Rectal smooth muscle tissue (tissue), 1 donor: Measurements from ENCODE around the gene MUS81.

Source experiments
- H3K27ac ChIP-seq: one replicate; pipeline ENCODE4 v1.7.0; 2013; ENCODE audit warnings: low read depth, low read length, inconsistent platforms
- H3K27me3 ChIP-seq: one replicate; pipeline ENCODE4 v1.7.0; 2013; ENCODE audit warnings: low read length; ENCODE audit not compliant: control insufficient read depth, insufficient read depth
- H3K36me3 ChIP-seq: one replicate; pipeline ENCODE4 v1.7.0; 2013; ENCODE audit warnings: low read length; ENCODE audit not compliant: control insufficient read depth, insufficient read depth
- H3K4me1 ChIP-seq: one replicate; pipeline ENCODE4 v1.7.0; 2013; ENCODE audit warnings: low read length; ENCODE audit not compliant: control insufficient read depth, insufficient read depth
- H3K4me3 ChIP-seq: one replicate; pipeline ENCODE4 v1.7.0; 2013; ENCODE audit warnings: low read length
- H3K9ac ChIP-seq: one replicate; pipeline ENCODE4 v1.7.0; 2013; ENCODE audit warnings: low read length

Gene MUS81

DNA sequence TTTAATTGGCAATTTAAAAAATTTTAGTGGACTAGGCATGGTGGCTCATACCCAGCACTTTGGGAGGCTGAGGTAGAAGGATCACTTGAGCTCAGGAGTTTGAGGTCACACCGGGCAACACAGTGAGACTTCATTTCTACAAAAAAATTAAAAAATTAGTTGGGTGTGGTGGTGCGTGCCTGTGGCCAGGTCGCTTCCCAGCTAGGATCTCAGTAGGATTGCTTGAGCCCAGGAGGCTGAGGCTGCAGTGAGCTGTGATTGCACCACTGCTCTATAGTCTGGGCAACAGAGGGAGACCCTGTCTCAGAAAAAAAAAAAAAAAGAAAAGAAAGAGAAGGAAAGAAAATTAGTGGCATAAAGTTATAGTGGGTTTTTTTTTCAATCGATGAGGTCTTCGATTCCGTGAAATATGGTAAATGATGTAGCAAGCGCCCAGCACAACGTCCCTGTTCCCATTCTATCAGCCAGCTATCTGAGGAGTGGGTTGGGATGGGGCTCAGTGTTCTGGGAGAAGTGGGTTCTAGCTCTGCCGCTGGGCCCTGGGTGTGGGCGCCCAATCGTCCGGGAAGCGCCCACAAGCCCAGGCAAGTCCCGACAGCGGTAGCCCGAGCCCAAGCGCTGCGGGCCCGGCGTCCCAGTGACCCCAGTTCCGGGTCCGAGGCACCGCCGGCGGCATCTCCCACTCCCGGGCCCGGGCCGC is 38.6 kb downstream of the MUS81 start:
- Histone ChIP-seq H3K4me1 (peaks cover 3% of the 10 kb centered on the region), H3K4me3 (peak overlapping the region; percentile 58), H3K36me3 (no peaks in the 10 kb centered on the region), H3K9ac (no peak overlapping the region), H3K27me3 (peaks cover 9% of the 10 kb centered on the region), H3K27ac (no peak overlapping the region)

DNA sequence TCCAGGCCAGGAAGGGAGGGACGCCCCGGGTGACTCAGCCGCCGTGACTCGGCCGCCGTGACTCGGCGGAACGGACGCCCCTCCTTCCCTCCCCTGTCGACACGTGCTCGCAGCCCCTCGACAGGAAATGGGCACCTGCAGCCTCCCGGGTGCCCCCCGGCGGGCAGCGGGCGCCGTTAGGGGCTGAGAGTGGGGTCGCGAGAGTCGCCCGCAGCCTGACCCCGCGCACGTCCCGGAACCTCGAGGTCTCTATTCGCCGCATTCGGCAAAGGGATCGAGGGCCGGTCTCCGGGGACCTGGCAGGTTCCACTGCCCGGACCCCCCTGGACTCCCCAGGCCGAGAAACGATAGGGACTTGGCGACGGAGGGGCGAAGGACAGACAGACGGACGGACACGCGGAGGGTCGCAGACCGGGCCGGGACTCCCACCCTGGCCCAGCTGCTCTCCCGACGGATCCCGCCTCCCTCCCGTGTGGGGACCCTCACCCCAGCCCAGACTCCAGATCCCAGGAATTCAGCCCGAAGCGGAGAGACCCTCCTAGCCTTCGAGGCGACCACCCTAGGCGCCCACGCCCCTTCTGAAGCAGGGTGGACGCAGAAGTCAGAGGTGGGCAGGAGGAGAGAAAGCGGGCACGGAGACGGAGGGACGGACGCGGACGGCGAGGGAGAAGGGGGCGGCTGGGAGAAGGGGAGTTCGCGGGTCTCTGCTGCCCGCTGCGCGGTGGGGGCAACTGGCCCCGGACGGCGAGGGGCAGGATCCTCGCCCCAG is 39.3 kb downstream of the MUS81 start:
- no peak overlapping the region for H3K27ac ChIP-seq
- no peak overlapping the region for H3K9ac ChIP-seq

DNA sequence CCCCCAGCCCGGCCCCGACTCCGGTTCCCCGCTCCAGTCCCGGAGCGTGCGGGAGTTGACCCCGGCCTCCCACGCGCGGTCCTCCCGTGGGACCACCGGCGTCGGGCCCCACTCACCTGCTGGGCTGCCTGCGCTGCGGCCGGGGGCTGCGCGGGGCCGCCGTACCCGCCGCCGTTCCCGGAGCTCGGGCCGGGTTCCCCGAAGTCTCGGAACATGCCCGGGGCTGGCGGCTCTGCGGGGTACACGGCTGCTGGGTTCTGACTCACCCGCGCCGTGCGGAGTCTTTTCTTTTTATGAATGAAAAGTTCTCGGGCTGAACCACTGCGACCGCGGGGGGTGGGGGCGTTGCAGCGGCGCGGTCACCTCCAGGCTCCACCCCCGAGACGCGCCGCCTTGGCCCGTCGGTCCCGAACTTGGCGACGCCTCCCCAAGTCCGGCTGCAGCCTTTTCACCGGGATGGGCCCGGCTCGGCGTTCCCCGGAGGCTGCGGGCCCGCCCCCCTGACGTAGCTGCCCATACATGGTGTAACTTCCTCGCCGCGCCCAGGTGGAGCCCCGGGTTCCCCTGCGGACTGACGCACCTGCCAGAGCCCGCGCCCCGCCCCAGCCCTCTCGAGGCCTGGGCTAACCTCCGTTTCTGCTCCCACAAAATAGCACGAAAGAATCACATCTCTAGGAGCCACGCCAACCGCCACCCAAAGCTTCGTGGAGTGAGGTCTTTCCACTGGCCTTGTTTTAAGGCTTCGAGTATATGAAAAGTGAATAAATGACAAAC is 40.1 kb downstream of the MUS81 start, which contains the start of gene FOSL1:
TSS of gene FOSL1 (minus strand) at position 264 of the 774 bp plus-strand sequence. CDS start at position 215, 49 bp downstream.
- Histone ChIP-seq H3K9ac (no peak within 1 kb of the TSS), H3K27me3 (peaks cover 9% of the 10 kb centered on the region), H3K27ac (no peak within 1 kb of the TSS)

More for the DNA sequence above, 39.3 kb downstream of the MUS81 start:
- no peaks in the 10 kb centered on the region for H3K36me3 ChIP-seq
- H3K4me3 ChIP-seq, result peak overlapping the region; percentile 58
- H3K27me3 ChIP-seq, result peaks cover 9% of the 10 kb centered on the region
- H3K4me1 ChIP-seq, result peaks cover 3% of the 10 kb centered on the region

DNA sequence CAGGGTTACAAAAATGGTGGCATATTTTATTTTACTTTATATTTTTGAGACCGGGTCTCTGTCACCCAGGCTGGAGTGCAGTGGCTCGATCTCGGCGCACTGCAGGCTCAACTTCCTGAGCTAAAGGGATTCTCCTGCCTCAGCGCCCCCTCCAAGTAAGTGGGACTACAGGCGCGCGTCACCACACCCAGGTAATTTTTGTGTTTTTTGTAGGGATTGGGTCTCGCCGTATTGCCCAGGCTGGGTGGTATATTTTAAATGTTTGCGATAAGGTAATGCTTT is 40.6 kb downstream of the MUS81 start:
- H3K36me3 ChIP-seq, result no peaks in the 10 kb centered on the region
- H3K27ac ChIP-seq, result no peak overlapping the region
- H3K27me3 ChIP-seq, result peaks cover 9% of the 10 kb centered on the region
- H3K9ac ChIP-seq, result no peak overlapping the region
- H3K4me3 ChIP-seq, result peak overlapping the region; percentile 58
- H3K4me1 ChIP-seq, result peaks cover 3% of the 10 kb centered on the region

More for the DNA sequence above, 40.1 kb downstream of the MUS81 start, which contains the start of gene FOSL1:
- H3K4me1 ChIP-seq, result peaks cover 3% of the 10 kb centered on the region
- peak within 1 kb of the TSS; percentile 58 for H3K4me3 ChIP-seq
- H3K36me3 ChIP-seq, result no peaks in the 10 kb centered on the region

GRCh38 chr11:65903068-65903481 is 42.8 kb downstream of the MUS81 start:
- Histone ChIP-seq H3K27ac (no peak overlapping the region), H3K4me3 (no peak overlapping the region), H3K9ac (no peak overlapping the region), H3K27me3 (peaks cover 9% of the 10 kb centered on the region), H3K36me3 (no peaks in the 10 kb centered on the region), H3K4me1 (peaks cover 3% of the 10 kb centered on the region)

DNA sequence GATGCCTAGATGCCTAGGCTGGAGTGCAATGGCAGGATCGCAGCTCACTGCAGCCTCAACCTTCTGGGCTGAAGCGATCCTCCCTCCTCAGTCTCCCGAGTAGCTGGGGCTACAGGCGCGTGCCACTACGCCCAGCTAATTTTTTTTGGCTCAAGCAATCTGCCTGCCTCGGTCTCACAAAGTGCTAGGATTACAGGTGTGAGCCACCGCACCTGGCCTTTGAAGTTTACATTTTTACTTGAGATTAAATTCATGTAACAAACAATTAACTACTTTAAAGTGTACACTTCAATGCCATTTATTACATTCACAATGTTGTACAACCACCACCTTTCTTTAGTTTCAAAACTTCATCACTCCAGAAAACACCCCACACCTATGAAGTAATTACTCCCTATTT is 43.5 kb downstream of the MUS81 start:
- H3K27ac ChIP-seq, result no peak overlapping the region
- no peaks in the 10 kb centered on the region for H3K36me3 ChIP-seq
- no peak overlapping the region for H3K9ac ChIP-seq
- no peak overlapping the region for H3K4me3 ChIP-seq
- H3K4me1 ChIP-seq, result peaks cover 3% of the 10 kb centered on the region
- peaks cover 9% of the 10 kb centered on the region for H3K27me3 ChIP-seq

DNA sequence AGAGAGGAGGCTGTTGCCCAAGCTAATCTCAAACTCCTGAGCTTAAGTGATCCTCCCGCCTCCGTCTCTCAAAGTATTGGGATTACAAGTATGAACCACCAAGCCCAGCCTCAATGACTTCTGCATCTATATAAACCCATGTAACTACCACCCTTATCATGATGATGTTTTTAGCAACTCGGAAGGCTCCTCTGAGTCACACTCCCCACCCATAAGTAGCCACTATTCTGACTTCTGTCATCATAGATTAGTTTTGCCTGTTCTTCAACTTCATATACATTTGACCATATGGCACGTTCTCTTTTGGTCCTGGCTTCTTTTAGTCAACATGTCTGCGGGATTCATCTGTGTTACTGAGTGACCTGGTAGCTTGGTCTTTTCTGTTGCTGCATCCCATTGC is 46.4 kb downstream of the MUS81 start:
- no peak overlapping the region for H3K27ac ChIP-seq
- H3K9ac ChIP-seq, result no peak overlapping the region
- H3K4me3 ChIP-seq, result no peak overlapping the region
- no peaks in the 10 kb centered on the region for H3K27me3 ChIP-seq
- no peaks in the 10 kb centered on the region for H3K36me3 ChIP-seq
- peaks cover 2% of the 10 kb centered on the region for H3K4me1 ChIP-seq

DNA sequence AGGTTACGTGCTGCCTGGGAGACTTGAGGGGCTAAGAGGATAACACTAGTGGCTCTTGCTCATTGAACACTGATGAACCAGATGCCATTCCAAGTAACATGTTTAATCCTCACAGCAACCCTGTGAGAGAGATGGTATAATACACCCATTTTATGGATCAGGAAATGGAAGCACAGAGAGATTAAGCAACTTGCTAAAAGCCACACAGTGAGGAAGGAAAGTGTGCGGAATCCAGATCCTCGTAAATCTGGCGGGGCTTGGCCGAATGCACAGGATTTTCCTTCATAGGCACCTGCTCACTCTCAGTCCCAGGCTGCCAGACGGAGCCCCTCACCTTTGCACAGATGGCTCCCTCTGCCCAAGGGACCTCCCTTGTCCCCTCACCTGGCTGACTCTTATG is 47.6 kb downstream of the MUS81 start:
- no peaks in the 10 kb centered on the region for H3K36me3 ChIP-seq
- no peak overlapping the region for H3K4me3 ChIP-seq
- H3K27me3 ChIP-seq, result no peaks in the 10 kb centered on the region
- H3K27ac ChIP-seq, result no peak overlapping the region
- H3K9ac ChIP-seq, result no peak overlapping the region
- H3K4me1 ChIP-seq, result peaks cover 5% of the 10 kb centered on the region

DNA sequence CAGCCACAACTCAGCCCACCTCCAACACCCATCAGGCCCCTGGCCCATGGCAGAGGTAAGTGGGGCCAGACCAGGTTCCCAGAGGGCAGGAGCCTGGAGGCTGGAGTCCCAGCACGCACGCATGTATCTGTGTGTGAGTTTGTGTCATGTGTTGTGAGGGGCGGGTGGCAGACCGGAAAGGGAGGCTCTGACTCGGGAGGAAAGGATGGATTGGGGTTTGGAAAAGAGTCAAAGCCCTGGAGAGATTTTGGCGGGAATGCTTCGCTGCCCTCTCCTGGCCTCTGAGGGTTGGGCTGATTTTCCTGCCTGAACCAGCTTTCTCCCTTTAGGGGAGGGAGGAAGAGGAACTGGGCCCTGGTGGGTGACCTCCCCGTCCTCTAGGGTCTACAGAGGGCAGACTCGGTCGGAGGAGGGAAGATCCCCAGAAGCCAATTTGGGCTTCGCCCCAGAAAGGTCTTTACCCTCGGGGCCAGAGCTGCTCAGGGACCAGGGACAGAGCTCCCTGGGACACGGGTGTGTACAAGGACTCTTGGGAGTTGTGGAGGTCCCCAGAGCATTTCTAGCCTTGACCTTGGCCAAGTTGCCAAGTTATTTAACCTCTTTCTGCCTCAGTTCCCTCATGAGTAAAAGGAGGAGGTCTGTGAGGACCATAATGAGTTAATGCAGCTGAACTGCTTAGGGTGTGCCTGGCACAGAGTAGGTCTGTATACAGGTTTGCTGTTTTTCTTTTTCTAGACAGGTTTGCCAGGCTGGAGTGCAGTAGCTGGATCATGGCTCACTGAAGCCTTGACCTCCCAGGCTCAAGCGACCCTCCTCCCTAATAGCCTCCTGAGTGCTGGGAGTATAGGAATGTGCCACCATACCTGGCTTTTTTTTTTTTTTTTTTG is 51.7 kb downstream of the MUS81 start:
- no peaks in the 10 kb centered on the region for H3K27me3 ChIP-seq
- peaks cover 21% of the 10 kb centered on the region for H3K4me1 ChIP-seq
- H3K36me3 ChIP-seq, result no peaks in the 10 kb centered on the region
- no peak overlapping the region for H3K4me3 ChIP-seq
- no peak overlapping the region for H3K27ac ChIP-seq
- no peak overlapping the region for H3K9ac ChIP-seq

DNA sequence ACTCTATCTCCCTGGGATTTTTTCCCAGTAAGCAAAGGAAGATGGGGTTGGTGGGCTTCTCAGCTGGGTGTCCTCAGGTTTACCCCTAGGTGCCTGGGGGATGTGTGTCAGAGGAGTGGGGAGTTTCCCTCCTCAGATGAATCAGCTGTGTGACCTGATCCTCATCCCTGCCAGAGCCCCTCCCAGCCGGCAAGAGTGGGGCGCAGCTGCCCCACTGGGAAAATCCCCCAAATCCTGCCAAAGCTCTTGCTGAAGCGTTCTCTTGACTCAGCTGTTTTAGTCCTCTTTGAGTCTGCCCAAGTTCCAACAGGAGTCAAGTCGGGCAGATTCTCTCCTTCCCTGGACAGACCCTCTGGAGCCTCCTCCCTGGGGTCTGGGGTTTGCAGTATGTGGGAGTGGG is 52.6 kb downstream of the MUS81 start:
- no peak overlapping the region for H3K4me3 ChIP-seq
- peaks cover 31% of the 10 kb centered on the region for H3K4me1 ChIP-seq
- no peak overlapping the region for H3K27ac ChIP-seq
- no peaks in the 10 kb centered on the region for H3K27me3 ChIP-seq
- H3K9ac ChIP-seq, result no peak overlapping the region
- H3K36me3 ChIP-seq, result no peaks in the 10 kb centered on the region

- no peak overlapping the region for H3K4me3 ChIP-seq
- H3K9ac ChIP-seq, result no peak overlapping the region
- peaks cover 34% of the 10 kb centered on the region for H3K4me1 ChIP-seq
- H3K27me3 ChIP-seq, result no peaks in the 10 kb centered on the region
- peak overlapping the region; percentile 88 for H3K27ac ChIP-seq
- no peaks in the 10 kb centered on the region for H3K36me3 ChIP-seq
Observed at GRCh38 chr11:65915101-65915820, 55.0 kb downstream of the MUS81 start.
